CD4-positive, CD25-positive, alpha-beta regulatory T cell (primary cell): ENCODE results near the gene POLR1C. TPM values are rescaled to one million over a fixed set of nuclear protein-coding genes. Genes with fewer than 3 reads are reported as not detected.
A peak's percentile ranks its signal among the peaks of the same experiment; 100 is the strongest.

Experiments used
- ATAC-seq, 2 donors: fragments of 150-1000 bp; cut with Tn5 transposase; one replicate each; pipeline ENCODE4 v1.10.0; 2021; ENCODE audit warnings: low read depth in 2 of 2, moderate number of reproducible peaks in 2 of 2, moderate library complexity in 1 of 2
- DNase-seq, 3 donors: peaks; one replicate each; pipeline versions ENCODE4 v3.0.0 to v3.0.0-alpha.2; 2012 to 2022; ENCODE audit warnings: mixed read lengths in 1 of 3
- H3K27ac ChIP-seq: one replicate; pipeline ENCODE4 v1.7.0; 2013; ENCODE audit warnings: mild to moderate bottlenecking, low read length; ENCODE audit not compliant: insufficient read depth, poor library complexity, severe bottlenecking
- H3K27me3 ChIP-seq: one replicate; pipeline ENCODE4 v1.7.0; 2013; ENCODE audit warnings: low read length; ENCODE audit not compliant: control insufficient read depth, insufficient read depth
- H3K36me3 ChIP-seq: one replicate; pipeline ENCODE4 v1.7.0; 2013; ENCODE audit warnings: mild to moderate bottlenecking, low read length, moderate library complexity; ENCODE audit not compliant: control insufficient read depth, insufficient read depth
- H3K4me1 ChIP-seq: 2 replicates; pipeline ENCODE4 v1.7.0; 2013; ENCODE audit warnings: mild to moderate bottlenecking, low read length; ENCODE audit not compliant: insufficient read depth, control insufficient read depth, poor library complexity, severe bottlenecking
- H3K4me3 ChIP-seq: one replicate; pipeline ENCODE4 v1.7.0; 2013; ENCODE audit warnings: low read depth, mild to moderate bottlenecking, low read length, moderate library complexity
- H3K9me3 ChIP-seq, 2 experiments: 1 replicate in 1 of 2; 2 replicates in 1 of 2; pipeline ENCODE4 v1.7.0; 2013; ENCODE audit warnings: low read length in 2 of 2, mild to moderate bottlenecking in 1 of 2, moderate library complexity in 1 of 2; ENCODE audit not compliant: control insufficient read depth in 2 of 2
- H3K27ac Mint-ChIP-seq, 3 donors: one replicate each; pipeline ENCODE4 v1.8.0; 2020 to 2022; ENCODE audit warnings: mild to moderate bottlenecking in 3 of 3, mixed read lengths in 3 of 3, moderate library complexity in 2 of 3
- H3K27me3 Mint-ChIP-seq: one replicate; pipeline ENCODE4 v1.8.0; 2022; ENCODE audit warnings: mild to moderate bottlenecking, mixed read lengths
- H3K36me3 Mint-ChIP-seq: one replicate; pipeline ENCODE4 v1.8.0; 2020; ENCODE audit warnings: mixed read lengths
- H3K4me1 Mint-ChIP-seq, 4 donors: one replicate each; pipeline ENCODE4 v1.8.0; 2020 to 2022; ENCODE audit warnings: mixed read lengths in 4 of 4, mild to moderate bottlenecking in 1 of 4
- H3K4me3 Mint-ChIP-seq, 4 donors: one replicate each; pipeline ENCODE4 v1.8.0; 2020 to 2022; ENCODE audit warnings: mild to moderate bottlenecking in 4 of 4, mixed read lengths in 4 of 4, moderate library complexity in 3 of 4
- H3K9me3 Mint-ChIP-seq, 7 donors: one replicate each; pipeline ENCODE4 v1.8.0; 2020 to 2022; ENCODE audit warnings: mixed read lengths in 7 of 7, mild to moderate bottlenecking in 3 of 7, moderate library complexity in 2 of 7
- polyA plus RNA-seq, 4 donors: library from polyadenylated mRNA; unstranded; fragments of 300-500 nt; fragmentation: Illumina TruSeq; gene quantifications; one replicate each; pipeline ENCODE4 v1.2.3, GENCODE V29; 2021
- total RNA-seq: library from RNA; stranded (reverse); gene quantifications from one replicate; pipeline ENCODE4 v1.2.3, GENCODE V29; 2022

Gene POLR1C
- total and polyA plus RNA-seq, 5 donors from 2014 or later = 8.4 to 26.8 (median 14.4) TPM

DNA sequence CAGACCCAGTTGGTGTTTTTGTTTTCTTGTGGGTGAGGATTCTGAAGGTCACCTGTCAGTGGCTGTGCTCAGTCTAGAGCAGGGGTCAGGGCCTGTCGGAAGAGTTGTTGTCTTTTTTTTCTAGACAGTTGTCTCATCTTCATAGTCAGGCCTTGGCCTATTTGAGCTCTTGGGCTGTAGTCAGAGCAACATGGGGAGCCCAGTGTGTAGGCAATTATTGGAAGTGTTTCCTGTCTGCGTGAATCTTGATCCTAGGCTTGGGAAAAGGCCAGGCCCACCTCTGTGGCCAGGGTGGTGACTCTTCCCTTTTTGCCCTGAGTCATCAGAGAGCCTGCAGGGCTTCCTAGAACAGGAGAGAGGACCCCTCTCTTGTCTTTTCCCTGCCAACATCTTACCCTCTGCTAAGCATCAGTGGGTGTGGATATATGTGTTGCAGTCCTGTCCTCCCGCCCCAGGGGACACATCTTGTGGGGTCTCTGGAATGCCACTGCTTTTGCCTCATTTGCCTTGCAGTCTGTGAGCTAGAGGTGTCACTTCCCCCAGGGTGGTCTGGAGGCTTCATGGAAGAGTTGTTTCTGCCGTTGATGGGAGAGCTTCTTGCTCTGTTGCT, 28.1 kb upstream of the POLR1C start:
- Mint-ChIP-seq H3K4me1 (peaks cover 2 to 36% (median 13%) of the 10 kb centered on the region in 4 donors), H3K9me3 (no peaks in the 10 kb centered on the region), H3K4me3 (no peak overlapping the region), H3K27me3 (no peaks in the 10 kb centered on the region), H3K27ac (peak overlapping the region in 2 of 3 donors; percentile 15 to 84), H3K36me3 (peaks cover 15% of the 10 kb centered on the region)
- Histone ChIP-seq H3K4me1 (peaks cover 3% of the 10 kb centered on the region), H3K27ac (no peak overlapping the region), H3K4me3 (no peak overlapping the region), H3K27me3 (no peaks in the 10 kb centered on the region), H3K36me3 (peaks cover 8% of the 10 kb centered on the region), H3K9me3 (no peaks in the 10 kb centered on the region)
- no peak for DNase-seq
- ATAC-seq = no peak

DNA sequence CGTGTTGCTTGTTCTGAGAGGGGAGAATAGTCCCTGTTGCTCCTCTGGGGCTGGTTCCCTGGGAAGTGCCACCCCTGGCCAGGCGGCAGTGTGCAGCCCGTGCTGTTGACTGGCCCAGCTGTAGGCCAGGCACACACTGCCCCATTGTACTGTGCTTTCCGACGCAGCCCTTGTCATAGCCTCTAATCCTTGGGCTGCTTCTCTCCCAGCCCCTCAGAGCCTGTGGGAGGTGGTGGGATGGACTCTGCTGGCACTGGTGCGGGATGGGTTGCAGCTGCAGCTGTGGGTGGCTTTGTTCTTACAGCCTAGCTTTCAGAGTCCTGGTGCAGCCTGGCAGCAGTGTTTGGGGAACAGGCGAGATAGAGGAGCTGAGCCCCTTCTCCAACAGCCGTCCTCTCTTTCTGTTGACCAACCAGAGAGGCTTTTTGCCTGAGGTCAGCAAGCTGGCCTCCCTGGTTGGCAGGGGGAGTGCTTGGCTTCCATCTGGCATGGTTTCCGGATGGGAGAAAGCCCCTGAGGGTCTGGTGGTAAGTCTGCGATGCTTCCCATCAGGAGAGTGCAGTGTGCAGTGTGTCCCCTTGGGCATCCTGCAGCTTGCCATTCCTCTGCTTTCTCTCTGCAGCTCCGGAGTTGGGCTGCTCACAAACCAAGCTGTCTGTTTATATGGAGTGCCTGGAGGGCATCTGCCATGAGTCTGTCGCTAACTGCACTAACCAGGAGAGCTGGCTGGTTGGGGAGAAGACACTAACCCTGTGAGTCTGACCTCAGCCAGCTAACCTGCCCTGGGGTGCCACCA, 27.4 kb upstream of the POLR1C start:
- Histone ChIP-seq H3K36me3 (peaks cover 8% of the 10 kb centered on the region), H3K4me1 (peaks cover 9% of the 10 kb centered on the region), H3K4me3 (no peak overlapping the region), H3K27me3 (no peaks in the 10 kb centered on the region), H3K27ac (no peak overlapping the region), H3K9me3 (no peaks in the 10 kb centered on the region)
- H3K27me3 Mint-ChIP-seq = no peaks in the 10 kb centered on the region
- peak overlapping the region in 1 of 3 donors; percentile 60 for H3K27ac Mint-ChIP-seq
- no peak overlapping the region for H3K4me3 Mint-ChIP-seq
- H3K4me1 Mint-ChIP-seq = peaks cover 4 to 42% (median 17%) of the 10 kb centered on the region in 4 donors
- DNase-seq = no peak
- no peak for ATAC-seq
- H3K9me3 Mint-ChIP-seq = no peaks in the 10 kb centered on the region
- peaks cover 15% of the 10 kb centered on the region for H3K36me3 Mint-ChIP-seq

- Mint-ChIP-seq H3K4me3 (no peak overlapping the region), H3K4me1 (peaks cover 4 to 48% (median 23%) of the 10 kb centered on the region in 4 donors), H3K27ac (no peak overlapping the region), H3K27me3 (no peaks in the 10 kb centered on the region), H3K36me3 (peaks cover 12% of the 10 kb centered on the region), H3K9me3 (no peaks in the 10 kb centered on the region)
- H3K27ac ChIP-seq = no peak overlapping the region
- no peaks in the 10 kb centered on the region for H3K9me3 ChIP-seq
- DNase-seq = no peak
- ATAC-seq = no peak
- H3K4me3 ChIP-seq = no peak overlapping the region
- H3K4me1 ChIP-seq = peaks cover 19% of the 10 kb centered on the region
- peaks cover 8% of the 10 kb centered on the region for H3K36me3 ChIP-seq
- no peaks in the 10 kb centered on the region for H3K27me3 ChIP-seq
These were observed 26.4 kb upstream of the POLR1C start for GRCh38 chr6:43490523-43490939.

DNA sequence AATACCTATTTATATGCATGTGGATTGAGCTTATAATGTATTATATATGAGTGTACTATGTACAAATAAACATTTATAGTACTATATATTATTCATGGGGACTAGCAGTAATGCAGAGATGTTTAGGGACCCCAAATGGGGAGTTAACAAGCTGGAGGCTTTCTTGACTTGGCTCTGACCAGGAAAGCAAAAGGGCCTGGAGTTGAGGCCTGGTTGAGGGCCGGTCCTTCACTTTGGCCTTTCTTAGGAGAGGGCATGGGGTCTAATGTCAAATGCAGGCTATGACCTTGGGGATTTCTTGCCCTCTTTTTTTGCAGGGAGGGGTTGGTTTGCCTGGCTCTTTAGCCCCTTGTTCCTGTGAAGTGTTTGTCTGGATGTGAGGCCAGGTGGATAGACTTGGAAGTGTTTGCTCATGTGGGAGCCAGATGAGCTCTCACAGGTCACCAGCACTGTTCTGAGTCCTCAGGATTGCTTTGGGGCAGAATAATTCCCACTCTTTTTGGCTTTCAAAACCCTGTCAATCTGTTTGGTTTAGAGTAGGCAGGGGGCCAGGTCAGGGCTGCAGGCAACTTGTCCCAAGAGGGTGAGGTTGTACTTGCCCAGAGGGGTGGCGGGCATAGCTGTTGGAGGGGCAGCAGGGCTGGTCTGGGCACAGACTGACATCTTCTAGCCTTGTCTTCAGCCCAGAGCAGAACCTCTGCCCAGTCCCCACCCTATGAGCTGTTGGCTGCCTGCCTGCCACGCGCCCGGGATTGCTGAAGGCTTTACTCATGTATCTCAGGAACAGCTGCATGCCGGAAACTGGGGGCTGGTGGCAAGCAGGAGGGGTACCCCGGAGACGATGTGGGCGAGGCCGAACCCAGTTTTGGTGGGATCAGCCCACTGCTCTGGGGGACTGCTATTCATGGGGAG, 24.9 kb upstream of the POLR1C start:
- H3K9me3 ChIP-seq = no peaks in the 10 kb centered on the region
- ATAC-seq = no peak
- no peaks in the 10 kb centered on the region for H3K9me3 Mint-ChIP-seq
- DNase-seq = no peak
- H3K36me3 Mint-ChIP-seq = peaks cover 8% of the 10 kb centered on the region
- peak overlapping the region in 1 of 4 donors; percentile 21 for H3K4me3 Mint-ChIP-seq
- no peaks in the 10 kb centered on the region for H3K27me3 ChIP-seq
- H3K36me3 ChIP-seq = peaks cover 8% of the 10 kb centered on the region
- peak overlapping the region in 1 of 3 donors; percentile 81 for H3K27ac Mint-ChIP-seq
- peaks cover 4 to 49% (median 27%) of the 10 kb centered on the region in 4 donors for H3K4me1 Mint-ChIP-seq
- H3K27me3 Mint-ChIP-seq = no peaks in the 10 kb centered on the region
- H3K27ac ChIP-seq = no peak overlapping the region
- no peak overlapping the region for H3K4me3 ChIP-seq
- peaks cover 25% of the 10 kb centered on the region for H3K4me1 ChIP-seq

- Mint-ChIP-seq H3K27me3 (no peaks in the 10 kb centered on the region), H3K4me1 (peaks cover 4 to 49% (median 27%) of the 10 kb centered on the region in 4 donors), H3K36me3 (peaks cover 8% of the 10 kb centered on the region), H3K27ac (peak overlapping the region in 1 of 3 donors; percentile 81), H3K4me3 (peak overlapping the region in 1 of 4 donors; percentile 21), H3K9me3 (no peaks in the 10 kb centered on the region)
- Histone ChIP-seq H3K27ac (no peak overlapping the region), H3K27me3 (no peaks in the 10 kb centered on the region), H3K36me3 (peaks cover 8% of the 10 kb centered on the region), H3K4me3 (no peak overlapping the region), H3K4me1 (peaks cover 25% of the 10 kb centered on the region), H3K9me3 (no peaks in the 10 kb centered on the region)
- ATAC-seq (no peak), DNase-seq (no peak)
These were observed 24.2 kb upstream of the POLR1C start for GRCh38 chr6:43492673-43493072.

DNA sequence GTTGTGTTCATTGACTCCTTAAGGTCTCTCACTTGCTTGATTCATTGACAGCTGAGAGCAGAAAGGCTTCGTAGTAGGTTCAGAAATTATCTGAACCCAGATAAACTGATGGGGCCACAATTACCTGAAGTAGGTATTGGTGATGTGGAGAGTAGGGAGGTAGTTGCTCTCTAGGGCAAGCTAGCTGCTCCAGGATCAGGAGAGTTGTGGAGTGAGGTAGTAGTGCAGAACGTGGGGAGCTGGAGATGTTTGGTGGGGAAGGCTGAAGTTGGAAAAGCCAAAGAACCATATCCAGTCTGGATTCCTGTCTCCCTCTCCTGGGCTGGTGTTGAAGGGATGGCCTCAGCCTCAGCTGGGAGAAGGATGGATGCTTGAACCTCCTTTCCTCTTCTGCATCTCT, 23.7 kb upstream of the POLR1C start:
- H3K9me3 Mint-ChIP-seq = no peaks in the 10 kb centered on the region
- peak overlapping the region in 1 of 3 donors; percentile 81 for H3K27ac Mint-ChIP-seq
- Histone ChIP-seq H3K27ac (no peak overlapping the region), H3K36me3 (peaks cover 8% of the 10 kb centered on the region), H3K4me3 (no peak overlapping the region), H3K27me3 (no peaks in the 10 kb centered on the region), H3K4me1 (peaks cover 25% of the 10 kb centered on the region), H3K9me3 (no peaks in the 10 kb centered on the region)
- peak overlapping the region in 1 of 4 donors; percentile 3 for H3K4me3 Mint-ChIP-seq
- H3K4me1 Mint-ChIP-seq = peaks cover 4 to 47% (median 26%) of the 10 kb centered on the region in 4 donors
- peaks cover 9% of the 10 kb centered on the region for H3K36me3 Mint-ChIP-seq
- DNase-seq (no peak), ATAC-seq (no peak)
- no peaks in the 10 kb centered on the region for H3K27me3 Mint-ChIP-seq

- DNase-seq = no peak
- Mint-ChIP-seq H3K4me1 (peaks cover 4 to 46% (median 25%) of the 10 kb centered on the region in 4 donors), H3K9me3 (no peaks in the 10 kb centered on the region), H3K27ac (peak overlapping the region; percentile 60 to 70 (median 61)), H3K4me3 (peak overlapping the region in 1 of 4 donors; percentile 52), H3K36me3 (peaks cover 13% of the 10 kb centered on the region), H3K27me3 (no peaks in the 10 kb centered on the region)
- no peak overlapping the region for H3K27ac ChIP-seq
- no peak overlapping the region for H3K4me3 ChIP-seq
- H3K36me3 ChIP-seq = peaks cover 13% of the 10 kb centered on the region
- peaks cover 25% of the 10 kb centered on the region for H3K4me1 ChIP-seq
- no peaks in the 10 kb centered on the region for H3K27me3 ChIP-seq
- ATAC-seq = no peak
- no peaks in the 10 kb centered on the region for H3K9me3 ChIP-seq
These were observed 23.1 kb upstream of the POLR1C start for GRCh38 chr6:43493833-43494232.
